ENCODE measurements around the gene NCKAP1.

DNA sequence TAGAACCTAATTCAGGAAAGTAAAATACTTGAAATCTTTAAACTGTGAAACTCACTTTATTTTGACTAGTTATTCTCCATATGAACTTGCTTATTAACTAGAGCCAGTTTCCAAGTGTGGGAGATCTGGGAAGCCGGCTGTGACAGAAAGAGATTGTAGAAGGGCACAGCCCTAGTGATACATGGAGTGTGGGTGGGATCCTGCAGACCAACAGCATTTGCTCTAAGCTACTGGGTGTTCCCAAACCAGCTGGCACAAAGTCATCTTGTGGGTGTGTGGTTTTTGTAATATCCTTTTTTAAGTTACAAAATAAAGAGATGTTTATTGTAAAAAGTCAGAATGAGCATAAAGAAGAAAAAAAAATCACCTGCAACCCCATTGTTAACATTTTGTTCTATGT is 43.7 kb upstream of the NCKAP1 start:
- TF ChIP-seq, protein P1, sequence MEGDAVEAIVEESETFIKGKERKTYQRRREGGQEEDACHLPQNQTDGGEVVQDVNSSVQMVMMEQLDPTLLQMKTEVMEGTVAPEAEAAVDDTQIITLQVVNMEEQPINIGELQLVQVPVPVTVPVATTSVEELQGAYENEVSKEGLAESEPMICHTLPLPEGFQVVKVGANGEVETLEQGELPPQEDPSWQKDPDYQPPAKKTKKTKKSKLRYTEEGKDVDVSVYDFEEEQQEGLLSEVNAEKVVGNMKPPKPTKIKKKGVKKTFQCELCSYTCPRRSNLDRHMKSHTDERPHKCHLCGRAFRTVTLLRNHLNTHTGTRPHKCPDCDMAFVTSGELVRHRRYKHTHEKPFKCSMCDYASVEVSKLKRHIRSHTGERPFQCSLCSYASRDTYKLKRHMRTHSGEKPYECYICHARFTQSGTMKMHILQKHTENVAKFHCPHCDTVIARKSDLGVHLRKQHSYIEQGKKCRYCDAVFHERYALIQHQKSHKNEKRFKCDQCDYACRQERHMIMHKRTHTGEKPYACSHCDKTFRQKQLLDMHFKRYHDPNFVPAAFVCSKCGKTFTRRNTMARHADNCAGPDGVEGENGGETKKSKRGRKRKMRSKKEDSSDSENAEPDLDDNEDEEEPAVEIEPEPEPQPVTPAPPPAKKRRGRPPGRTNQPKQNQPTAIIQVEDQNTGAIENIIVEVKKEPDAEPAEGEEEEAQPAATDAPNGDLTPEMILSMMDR (IDR thresholded peaks at IDR 0.05; ENCODE audit: insufficient read depth, low read length): no peak
- TF ChIP-seq, protein P2, sequence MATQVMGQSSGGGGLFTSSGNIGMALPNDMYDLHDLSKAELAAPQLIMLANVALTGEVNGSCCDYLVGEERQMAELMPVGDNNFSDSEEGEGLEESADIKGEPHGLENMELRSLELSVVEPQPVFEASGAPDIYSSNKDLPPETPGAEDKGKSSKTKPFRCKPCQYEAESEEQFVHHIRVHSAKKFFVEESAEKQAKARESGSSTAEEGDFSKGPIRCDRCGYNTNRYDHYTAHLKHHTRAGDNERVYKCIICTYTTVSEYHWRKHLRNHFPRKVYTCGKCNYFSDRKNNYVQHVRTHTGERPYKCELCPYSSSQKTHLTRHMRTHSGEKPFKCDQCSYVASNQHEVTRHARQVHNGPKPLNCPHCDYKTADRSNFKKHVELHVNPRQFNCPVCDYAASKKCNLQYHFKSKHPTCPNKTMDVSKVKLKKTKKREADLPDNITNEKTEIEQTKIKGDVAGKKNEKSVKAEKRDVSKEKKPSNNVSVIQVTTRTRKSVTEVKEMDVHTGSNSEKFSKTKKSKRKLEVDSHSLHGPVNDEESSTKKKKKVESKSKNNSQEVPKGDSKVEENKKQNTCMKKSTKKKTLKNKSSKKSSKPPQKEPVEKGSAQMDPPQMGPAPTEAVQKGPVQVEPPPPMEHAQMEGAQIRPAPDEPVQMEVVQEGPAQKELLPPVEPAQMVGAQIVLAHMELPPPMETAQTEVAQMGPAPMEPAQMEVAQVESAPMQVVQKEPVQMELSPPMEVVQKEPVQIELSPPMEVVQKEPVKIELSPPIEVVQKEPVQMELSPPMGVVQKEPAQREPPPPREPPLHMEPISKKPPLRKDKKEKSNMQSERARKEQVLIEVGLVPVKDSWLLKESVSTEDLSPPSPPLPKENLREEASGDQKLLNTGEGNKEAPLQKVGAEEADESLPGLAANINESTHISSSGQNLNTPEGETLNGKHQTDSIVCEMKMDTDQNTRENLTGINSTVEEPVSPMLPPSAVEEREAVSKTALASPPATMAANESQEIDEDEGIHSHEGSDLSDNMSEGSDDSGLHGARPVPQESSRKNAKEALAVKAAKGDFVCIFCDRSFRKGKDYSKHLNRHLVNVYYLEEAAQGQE (IDR thresholded peaks at IDR 0.05; ENCODE audit: insufficient replicate concordance, low read depth): no peak
